C4-2B (cell line): Measurements from ENCODE around the gene SLC6A1.

ENCODE experiments used
- ZFX ChIP-seq: fragments of 450-650 bp; IDR thresholded peaks from 2 replicates; pipeline ENCODE4 v1.6.1; 2017
- TF ChIP-seq, protein P1 (sequence below): fragments of 450-650 bp; conservative IDR thresholded peaks from 2 replicates; pipeline ENCODE4 v1.5.1; 2017; ENCODE audit warnings: mild to moderate bottlenecking

DNA sequence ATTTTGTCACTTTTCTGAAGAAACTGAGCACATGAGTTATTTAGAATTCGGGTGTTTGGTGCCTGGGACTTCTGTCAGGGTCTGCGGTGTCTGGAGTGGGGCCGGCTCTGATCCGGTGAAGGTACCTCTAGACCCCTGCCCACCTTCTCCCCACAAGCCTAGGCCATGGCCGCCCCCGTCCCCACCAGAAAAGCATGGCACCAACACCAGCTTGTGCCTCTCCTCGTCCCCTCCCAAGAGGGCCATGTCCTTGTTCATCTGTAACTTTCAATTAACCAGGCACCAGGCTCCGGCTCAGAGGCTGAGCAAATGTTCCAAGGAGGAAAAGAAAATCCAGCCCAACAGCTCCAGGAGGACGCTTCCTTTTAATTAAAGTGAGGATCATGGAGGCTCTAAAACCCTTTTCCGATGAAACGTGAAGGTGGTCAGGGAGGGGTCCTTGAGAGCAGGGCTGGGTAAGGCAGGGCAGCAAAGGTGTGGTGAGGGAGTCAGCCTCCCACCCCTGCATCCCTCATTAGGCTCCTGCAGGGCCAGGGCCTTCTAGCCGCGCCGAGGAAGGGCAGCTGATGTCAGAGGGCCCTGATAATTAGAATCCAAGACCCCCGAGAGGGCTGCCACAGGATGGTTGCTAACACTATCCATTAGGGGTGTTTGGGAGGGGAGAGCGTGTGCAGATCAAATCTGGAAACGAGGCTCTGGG is 62.3 kb downstream of the SLC6A1 start:
- TF ChIP-seq, protein P1, sequence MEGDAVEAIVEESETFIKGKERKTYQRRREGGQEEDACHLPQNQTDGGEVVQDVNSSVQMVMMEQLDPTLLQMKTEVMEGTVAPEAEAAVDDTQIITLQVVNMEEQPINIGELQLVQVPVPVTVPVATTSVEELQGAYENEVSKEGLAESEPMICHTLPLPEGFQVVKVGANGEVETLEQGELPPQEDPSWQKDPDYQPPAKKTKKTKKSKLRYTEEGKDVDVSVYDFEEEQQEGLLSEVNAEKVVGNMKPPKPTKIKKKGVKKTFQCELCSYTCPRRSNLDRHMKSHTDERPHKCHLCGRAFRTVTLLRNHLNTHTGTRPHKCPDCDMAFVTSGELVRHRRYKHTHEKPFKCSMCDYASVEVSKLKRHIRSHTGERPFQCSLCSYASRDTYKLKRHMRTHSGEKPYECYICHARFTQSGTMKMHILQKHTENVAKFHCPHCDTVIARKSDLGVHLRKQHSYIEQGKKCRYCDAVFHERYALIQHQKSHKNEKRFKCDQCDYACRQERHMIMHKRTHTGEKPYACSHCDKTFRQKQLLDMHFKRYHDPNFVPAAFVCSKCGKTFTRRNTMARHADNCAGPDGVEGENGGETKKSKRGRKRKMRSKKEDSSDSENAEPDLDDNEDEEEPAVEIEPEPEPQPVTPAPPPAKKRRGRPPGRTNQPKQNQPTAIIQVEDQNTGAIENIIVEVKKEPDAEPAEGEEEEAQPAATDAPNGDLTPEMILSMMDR: no peak
- TF ChIP-seq ZFX: no peak
